Amniotic stem cell (primary cell): Measurements from ENCODE around the gene TRIM17.

Experiments
- DNase-seq: peaks from one replicate; lab custom pipeline; 2025; lab: John Stamatoyannopoulos, UW

TRIM17 gene

DNA sequence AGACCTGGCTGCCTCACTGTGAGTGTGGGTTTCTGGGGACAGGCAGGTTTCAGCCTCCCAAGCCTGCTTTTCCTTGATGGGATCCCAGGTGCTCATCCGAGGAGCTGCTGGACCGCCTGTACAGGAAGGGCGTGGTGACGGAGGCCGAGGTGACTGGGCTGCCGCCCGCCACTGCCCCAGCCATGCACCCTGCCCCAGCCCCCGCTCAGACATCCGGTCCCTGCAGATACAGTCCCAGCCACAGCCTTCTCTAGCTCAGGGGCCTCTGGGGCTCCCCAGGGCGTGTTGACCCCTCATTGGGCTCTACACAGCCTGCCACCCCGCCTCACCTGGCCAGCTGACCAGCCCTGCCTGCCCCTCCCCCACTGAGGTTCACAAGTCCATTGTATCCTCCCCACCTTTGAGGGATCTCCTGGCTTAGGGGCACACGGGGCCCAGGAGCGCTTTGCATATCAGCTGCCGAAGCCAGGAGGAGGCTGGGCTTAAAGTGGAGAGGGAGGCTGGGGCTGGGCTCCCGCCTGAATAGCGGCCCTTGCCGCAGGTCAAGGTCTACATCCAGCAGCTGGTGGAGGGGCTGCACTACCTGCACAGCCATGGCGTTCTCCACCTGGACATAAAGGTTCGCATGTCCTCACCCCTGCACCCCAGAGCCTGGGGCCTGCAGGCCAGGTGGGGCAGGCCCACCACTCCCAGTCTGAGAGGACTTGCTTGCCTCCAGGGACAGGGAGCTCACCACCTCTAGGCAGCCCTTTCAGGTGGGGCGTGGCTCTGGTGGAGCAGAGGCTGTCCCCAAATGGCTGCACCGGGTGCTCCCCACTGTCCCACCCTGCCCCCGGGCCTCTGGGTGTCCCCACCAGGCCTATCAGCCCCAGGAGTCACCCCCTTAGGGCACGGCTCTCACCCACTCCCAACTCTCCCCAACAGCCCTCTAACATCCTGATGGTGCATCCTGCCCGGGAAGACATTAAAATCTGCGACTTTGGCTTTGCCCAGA, 48.6 kb downstream of the TRIM17 start:
- no peak for DNase-seq

DNA sequence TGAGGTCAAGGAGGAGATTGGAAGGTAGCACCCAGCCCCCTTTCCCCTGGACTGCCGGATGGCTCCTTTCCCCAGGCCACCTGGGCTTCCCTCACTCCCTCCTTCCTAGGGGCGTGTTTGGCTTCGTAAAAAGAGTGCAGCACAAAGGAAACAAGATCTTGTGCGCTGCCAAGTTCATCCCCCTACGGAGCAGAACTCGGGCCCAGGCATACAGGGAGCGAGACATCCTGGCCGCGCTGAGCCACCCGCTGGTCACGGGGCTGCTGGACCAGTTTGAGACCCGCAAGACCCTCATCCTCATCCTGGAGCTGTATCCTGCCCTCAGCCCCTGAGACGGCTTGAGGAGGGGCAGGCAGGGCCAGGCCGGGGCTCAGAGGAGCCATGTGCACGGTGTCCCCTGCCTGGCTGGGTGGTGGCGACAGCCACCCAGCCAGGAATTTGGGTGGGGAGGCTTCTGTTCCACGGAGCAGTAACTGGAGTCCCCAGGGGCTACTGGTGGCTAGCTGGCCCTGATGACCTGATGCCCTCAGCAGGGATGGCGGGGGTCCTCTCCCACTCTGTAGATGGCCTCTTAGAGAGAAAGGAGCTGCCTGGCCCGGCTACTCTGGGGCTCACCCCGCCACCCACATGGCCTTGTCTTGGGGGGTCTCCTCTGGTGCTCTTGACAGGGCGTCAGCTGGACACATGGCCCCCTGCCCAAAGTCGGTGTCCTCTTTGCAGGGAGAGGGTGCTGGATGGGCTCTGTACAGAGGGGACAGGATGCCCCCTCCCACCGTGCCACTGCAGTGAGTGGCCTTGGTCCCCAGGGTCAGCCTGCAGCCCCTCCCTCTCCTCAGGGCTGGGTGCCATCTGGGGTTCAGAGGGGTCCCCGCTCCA, 49.6 kb downstream of the TRIM17 start:
- DNase-seq: no peak

DNA sequence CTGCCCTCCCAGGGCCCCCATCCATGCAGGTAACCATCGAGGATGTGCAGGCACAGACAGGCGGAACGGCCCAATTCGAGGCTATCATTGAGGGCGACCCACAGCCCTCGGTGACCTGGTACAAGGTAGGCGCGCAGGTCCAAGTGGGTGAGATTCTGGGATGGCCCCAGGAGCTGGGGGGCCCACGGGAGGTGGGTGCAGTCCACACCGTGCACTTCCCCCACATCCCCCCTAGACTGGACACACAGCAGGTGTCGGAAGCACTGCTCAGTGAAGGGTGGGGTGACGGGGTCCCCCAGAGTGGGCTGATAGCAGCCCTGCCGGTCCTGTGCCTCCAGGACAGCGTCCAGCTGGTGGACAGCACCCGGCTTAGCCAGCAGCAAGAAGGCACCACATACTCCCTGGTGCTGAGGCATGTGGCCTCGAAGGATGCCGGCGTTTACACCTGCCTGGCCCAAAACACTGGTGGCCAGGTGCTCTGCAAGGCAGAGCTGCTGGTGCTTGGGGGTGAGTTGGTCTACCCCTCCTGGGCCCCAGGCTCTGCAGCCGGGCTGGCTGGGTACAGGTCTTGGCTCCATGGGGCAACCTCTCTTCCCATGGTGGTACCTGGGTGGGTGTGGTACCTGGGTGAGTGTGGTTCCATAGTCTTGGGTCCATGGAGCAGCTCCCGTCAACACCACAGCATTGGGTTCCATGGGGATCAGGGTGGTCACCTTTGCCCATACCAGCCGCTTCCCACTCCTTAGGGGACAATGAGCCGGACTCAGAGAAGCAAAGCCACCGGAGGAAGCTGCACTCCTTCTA, 50.4 kb downstream of the TRIM17 start:
- no peak for DNase-seq

DNA sequence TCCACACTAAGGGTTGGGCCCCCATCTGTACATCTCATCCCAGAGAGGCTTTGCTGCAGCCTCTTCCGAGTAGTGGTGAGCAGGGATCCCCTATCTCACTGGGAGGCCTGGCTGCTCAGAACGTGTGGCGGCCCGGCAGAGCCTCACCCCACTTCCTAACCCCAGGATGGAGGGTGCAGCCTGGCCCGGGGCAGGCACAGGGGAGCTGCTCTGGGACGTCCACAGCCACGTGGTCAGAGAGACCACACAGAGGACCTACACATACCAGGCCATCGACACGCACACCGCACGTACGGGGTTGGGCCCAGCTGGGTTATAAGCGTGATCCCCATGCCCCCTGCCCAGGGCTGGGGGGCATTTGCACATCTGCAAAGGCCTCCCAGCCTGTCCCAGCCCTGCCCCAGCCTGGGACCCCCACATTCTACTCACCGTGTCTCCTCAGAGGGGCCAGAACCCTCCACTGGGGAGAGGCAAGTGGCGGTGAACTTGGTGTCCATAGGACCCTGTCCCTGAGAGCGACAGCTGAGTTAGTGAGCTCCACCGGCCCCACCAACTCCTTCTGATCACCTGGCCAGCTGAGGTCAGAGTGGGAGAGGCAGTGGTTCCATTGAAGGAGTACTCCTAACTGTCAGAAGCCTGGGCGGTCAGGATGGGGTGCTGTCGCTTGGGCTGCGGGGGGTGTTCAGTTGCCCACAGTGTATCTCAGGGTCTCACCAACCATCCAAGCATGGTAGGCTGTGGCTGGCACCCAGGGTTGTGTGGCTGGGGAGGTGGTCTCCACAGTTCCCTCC, 51.2 kb downstream of the TRIM17 start:
- DNase-seq: no peak

DNA sequence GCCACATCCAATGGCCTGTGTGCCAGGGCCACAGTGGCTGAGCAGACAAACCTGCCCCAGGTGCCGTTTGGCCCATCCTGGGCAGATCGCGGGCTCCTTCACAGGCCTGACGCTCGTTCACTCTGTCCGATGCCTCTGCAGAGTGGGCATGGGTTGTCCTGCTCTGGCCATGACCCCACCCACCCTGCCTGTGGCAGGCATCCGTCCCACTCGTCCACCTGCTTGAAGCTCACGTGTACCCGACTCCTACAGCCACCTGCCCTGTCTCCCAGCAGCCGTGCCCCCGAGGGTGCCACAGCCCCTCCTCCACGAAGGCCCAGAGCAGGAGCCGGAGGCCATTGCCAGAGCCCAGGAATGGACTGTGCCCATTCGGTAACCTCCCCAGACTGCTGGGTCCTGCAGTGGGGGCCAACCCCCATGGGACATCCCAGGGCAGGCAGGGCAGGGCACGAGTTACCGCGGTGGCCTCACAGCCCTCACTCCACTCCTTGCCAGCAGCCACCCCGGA, 51.9 kb downstream of the TRIM17 start:
- DNase-seq: no peak

DNA sequence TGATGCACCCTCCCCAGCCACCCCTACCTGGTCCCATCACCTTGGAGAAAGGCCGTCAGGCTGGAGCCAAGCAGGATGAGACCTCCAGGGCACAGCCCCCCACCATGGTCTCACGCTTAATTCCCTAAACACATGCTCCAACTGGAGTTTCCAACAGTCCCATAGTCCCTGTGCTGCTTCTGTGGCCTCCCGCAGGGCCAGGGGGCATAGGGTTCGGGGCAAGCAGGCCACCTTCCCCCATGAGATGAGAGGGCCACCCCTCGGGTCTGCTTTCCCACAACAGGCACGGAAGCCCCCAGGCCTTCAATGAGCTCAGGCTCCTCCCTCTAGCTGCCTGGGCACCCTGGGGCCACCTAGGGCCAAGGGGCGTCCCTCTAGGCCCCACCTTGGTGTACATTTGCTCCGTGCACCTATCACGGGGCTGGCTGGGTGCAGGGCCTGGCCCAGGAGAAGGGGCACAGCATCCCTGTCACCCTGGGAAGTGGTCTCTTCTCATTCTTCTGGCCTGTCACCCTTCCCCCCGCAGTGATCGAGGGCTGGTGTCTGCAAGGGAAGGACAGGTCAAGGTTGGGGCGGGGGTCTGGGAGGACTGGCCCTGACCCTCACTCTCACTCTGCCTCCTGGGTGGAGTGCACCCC, 52.5 kb downstream of the TRIM17 start:
- DNase-seq: no peak

DNA sequence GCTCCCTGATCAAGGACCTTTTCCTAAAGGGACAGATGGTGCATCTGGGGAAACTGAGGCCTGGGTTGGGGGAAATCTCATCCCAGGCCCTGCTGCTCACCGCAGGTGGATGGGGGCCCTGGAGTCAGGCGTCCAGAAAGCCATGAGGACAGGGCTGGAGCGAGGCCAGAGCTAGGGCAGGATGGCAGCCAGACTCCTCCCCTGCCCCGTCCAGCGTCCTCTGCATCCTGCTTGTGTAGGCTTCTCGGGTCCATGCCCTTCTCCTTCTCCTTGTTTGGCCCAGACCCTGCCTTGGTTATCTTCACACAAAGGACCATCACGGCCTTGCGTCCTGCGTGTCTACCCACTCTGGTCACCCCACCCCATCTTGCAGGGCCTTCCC, 53.0 kb downstream of the TRIM17 start:
- DNase-seq: no peak

DNA sequence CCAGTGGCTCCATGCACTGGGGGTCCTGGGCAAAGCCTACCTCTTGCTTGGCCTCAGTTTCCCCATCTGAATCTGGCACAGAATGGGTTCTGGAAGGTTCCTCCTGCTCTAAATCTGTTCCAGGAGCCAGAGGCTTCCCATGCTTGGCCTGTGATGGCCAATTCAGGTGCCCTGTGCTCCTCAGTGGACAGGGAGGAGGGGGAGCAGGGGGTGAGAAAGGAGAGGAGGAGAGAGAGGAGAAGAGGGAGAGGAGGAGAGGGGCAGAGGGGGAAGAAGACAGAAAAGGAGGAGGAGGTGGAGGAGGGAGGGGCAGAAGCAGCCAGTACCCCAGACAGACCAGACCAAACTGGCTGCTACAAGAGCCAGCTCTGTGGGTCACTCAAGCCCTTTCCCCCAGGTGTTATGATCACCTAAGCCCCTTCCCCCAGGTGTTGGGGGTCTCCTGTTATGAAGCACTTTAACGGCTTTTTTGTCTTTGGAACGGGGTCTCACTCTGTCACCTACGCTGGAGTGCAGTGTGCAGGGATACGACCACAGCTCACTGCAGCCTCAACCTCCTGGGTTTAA, 53.7 kb downstream of the TRIM17 start:
- no peak for DNase-seq

DNA sequence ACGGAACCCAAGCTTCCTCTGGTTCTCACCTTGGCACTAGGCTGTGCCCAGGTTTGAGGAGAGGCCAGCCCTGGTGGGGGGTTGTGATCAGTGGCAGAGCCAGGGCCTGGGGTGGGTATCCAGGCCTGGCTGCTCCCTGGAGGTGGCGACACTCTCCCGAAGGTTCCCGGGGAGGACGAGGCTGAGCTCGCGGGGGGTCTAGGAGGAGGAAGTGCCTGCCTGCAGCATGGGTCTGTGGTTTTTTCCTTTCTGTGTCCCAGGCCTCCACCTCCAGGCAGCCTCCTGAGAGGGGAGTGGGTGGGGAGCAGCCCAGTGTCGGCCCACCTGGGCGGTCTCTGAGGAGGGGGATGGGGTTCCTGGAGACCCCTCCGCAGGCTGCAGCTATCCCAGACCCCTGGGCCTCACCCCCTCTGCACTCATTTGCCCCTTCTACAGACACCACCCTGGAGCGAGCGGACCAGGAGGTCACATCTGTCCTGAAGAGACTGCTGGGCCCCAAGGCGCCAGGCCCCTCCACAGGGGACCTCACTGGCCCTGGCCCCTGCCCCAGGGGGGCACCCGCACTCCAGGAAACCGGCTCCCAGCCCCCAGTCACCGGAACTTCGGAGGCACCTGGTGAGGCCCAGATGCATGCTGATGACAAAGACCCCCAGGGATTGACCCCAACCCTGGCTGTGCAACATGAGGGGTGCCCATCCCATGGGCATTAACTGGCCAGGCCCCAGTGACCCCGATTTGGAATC, 54.3 kb downstream of the TRIM17 start:
- DNase-seq: no peak

DNA sequence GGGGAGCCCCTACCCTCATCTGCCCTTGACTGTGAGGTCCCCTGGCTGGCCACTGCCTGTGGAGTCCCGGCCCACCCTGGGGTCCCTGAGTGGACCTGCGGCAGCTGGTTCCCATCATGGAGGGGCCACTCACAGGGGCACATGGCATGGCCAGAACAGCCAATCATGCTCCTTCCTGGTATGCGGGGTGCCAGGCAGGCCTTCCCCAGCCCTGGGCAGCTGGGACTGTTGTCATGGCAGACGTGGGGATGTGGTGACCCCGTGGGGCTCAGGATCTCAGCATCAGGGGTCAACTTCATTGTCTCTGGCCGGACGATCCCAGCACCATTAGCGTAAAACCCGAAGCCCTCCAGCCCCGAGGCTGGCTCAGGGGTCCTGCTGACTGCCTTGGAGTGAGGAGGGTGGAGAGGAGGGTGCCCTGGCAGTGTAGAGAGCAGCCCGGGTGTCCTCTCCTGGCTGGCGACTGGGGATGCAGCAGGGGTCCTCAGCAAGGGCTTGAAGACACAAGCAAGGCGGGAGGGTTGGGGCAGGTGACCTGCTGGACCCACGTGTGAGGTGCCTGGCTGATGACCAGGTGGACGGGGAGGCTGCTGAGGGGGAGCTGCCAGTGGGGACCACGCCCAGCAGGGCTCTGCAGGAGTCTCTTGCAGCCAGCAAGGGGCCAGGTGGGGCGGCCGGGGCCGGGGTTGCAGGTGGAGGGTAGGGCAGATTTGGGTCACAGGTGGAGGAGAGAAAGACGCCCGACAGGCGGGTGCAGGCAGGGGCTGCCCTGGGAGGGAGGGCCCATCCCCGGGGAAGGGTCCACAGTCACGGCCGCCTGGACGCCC, 55.1 kb downstream of the TRIM17 start:
- no peak for DNase-seq

DNA sequence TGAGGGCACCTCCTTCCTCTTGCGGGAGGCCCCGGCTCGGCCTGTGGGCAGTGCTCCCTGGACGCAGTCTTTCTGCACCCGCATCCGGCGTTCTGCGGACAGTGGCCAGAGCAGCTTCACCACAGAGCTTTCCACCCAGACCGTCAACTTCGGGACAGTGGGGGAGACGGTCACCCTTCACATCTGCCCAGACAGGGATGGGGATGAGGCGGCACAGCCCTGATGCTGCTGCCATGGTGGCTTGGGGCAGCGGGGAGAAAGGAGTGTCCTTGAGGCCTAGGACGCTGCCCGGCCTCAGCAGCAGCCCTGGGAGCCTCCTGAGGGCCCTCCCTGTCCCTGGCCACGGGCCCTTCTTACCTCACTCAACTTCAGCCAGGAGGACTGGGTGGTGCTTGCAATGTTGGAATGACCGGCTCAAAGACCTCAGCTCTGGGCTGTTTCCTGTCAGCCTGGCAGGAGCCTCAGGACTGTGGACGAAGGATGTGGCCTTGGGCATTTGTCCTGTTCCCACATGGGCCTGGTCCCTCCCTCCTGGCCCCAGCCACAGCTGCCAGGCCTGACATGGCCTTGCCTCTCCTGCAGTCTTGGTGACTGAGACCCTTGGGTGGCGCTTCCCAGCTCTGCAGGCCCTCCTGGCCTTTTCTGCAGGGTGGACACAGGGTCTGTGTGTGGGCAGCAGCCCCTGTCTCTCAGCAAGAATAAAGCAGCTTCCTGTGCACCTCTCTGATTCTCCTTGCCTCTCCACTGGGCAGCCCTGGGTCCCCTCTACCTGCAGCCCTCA, 55.9 kb downstream of the TRIM17 start:
- no peak for DNase-seq

DNA sequence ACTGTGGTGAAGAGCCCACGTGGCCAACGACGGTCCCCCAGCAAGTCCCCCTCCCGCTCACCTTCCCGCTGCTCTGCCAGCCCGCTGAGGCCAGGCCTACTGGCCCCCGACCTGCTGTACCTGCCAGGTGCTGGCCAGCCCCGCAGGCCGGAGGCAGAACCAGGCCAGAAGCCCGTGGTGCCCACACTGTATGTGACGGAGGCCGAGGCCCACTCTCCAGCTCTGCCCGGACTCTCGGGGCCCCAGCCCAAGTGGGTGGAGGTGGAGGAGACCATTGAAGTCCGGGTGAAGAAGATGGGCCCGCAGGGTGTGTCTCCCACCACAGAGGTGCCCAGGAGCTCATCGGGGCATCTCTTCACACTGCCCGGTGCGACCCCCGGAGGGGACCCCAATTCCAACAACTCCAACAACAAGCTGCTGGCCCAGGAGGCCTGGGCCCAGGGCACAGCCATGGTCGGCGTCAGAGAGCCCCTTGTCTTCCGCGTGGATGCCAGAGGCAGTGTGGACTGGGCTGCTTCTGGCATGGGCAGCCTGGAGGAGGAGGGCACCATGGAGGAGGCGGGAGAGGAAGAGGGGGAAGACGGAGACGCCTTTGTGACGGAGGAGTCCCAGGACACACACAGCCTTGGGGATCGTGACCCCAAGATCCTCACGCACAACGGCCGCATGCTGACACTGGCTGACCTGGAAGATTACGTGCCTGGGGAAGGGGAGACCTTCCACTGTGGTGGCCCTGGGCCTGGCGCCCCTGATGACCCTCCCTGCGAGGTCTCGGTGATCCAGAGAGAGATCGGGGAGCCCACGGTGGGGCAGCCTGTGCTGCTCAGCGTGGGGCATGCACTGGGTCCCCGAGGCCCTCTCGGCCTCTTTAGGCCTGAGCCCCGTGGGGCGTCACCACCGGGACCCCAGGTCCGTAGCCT, 56.8 kb downstream of the TRIM17 start:
- DNase-seq: no peak

DNA sequence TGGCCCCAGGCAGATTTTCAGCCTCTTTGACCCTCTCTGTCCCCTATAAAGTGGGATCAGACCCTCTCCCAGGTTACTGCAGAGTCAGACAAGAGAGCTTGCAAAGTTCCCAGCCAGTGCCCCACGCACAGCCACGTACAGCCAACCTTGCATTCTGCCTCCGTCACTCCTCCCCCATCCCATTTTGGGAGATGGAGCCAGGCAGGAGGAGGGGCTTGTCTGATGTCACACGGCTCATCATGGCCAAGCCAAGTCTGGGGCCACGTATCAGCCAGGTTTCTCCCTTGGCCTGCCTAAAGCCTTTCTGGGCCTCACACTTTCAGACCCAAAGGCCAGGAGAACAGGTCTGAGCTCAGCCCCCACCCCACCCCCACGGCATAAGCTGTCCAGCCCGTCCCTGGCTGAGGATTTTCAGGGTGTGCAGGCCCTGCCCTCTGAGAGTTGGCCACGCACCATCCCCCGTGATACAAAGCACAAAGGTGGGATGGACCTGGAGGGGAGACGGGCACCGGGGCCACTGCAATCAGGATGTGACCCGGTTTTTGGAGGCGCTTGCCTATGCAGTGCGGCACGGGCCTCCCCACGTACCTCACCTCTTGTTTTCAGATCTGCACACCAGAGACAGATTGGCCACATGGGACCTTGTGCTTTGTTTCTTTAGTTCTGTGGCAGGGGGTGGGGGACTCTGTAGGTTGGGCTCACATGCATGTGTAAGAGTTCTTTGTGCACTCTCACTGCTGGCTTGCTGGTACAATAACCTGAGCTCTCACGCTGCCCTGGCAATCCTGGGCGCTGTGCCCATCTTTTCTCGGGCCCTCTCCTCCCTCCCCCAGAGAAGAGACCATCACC, 57.7 kb downstream of the TRIM17 start:
- no peak for DNase-seq

DNA sequence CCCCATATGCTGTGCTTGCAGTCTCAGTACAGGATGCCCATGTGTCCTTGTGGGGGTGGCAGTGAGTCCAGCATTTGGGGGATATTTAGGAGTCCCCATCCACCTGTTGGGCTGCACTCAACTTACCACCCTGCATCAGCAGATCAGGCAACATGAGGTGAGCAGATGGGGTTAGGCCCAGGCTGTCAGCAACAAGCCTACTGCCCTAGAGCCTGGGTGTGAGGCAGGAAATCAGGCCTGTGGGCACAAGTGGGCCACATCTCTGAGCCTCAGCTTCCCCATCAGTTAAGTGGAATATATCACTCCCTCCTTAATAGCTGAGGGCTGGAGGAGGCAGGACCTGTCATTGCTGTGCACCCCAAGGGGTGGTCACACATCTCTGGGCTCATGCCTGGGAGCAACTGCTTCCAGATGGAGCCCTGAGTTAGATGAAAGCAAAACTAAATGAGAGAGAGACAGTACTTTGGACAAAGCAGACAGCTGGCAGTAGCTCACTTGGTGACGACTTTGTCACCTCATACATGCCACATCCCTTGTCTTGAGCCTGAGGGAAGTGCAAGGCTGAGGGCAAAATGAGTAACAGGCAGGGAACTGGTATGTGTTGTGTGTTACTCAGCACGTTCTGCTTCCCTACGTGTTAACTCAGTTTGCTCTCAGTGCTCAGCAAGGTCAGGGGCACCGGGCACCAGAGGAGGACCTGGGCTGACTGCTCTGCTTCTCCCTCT, 58.5 kb downstream of the TRIM17 start:
- no peak for DNase-seq
